HepG2 (cell line): ENCODE results near the gene POMGNT2. TPM values are rescaled to one million over a fixed set of nuclear protein-coding genes. Genes with fewer than 3 reads are reported as not detected.

ENCODE experiments used
- ATAC-seq: fragments of 200-7000 bp; cut with Tn5 transposase; 3 replicates; pipeline ENCODE4 v1.9.1; 2020; ENCODE audit warnings: mild to moderate bottlenecking, moderate library complexity
- BruUV-seq: library from RNA; stranded (reverse); fragments of 400-500 nt; replicated peaks from 2 replicates; lab custom pipeline; 2021; lab: Mats Ljungman, UMichigan
- CTCF ChIA-PET: fragments of 300-600 bp; formaldehyde crosslinking; extraction: SDS; loops from one replicate; lab custom pipeline; 2021; ENCODE audit warnings: low total read pairs, inconsistent platforms, low intra/inter-chr PET ratio; lab: Yijun Ruan, JAX
- POLR2A ChIA-PET: fragments of 350-600 bp; sonication (Branson Sonifier 250); formaldehyde crosslinking; loops from one replicate; lab custom pipeline; 2020; ENCODE audit warnings: antibody characterized with exemption, inconsistent platforms; lab: Yijun Ruan, JAX
- DNase-seq: peaks from one replicate; pipeline ENCODE4 v3.0.0-alpha.2; 2015; ENCODE audit warnings: low spot score
- FAIRE-seq: peaks from 3 replicates; lab custom pipeline; 2011; peaks lifted over from hg19 to GRCh38; lab: Jason Lieb, UNC
- H2AFZ ChIP-seq: one replicate; pipeline ENCODE4 v1.6.1; 2011; ENCODE audit warnings: low read length, inconsistent platforms
- H3K27ac ChIP-seq: fragments of 300-600 bp; 3 replicates; pipeline ENCODE4 v1.8.0; 2011; ENCODE audit warnings: mixed run types, mild to moderate bottlenecking, mixed read lengths, low read length, inconsistent platforms; ENCODE audit not compliant: insufficient read depth; ENCODE audit errors: extremely low read length
- H3K27me3 ChIP-seq, 2 experiments: fragments of 200-600 bp in 1 of 2; 2 replicates in 1 of 2; 3 replicates in 1 of 2; pipeline versions ENCODE4 v1.6.0 to v1.8.0; 2011; ENCODE audit warnings: low read length in 2 of 2, mild to moderate bottlenecking in 2 of 2, moderate library complexity in 2 of 2, inconsistent platforms in 1 of 2; ENCODE audit not compliant: insufficient read depth in 2 of 2, control insufficient read depth in 1 of 2
- H3K36me3 ChIP-seq, 2 experiments: fragments of 200-600 bp in 1 of 2; replicated peaks in 1 of 2; 2 replicates in 1 of 2; 3 replicates in 1 of 2; pipeline versions ENCODE4 v1.5.1 to v1.8.0; 2011; ENCODE audit warnings: low read length in 2 of 2, inconsistent platforms in 1 of 2; ENCODE audit not compliant: insufficient read depth in 2 of 2, control insufficient read depth in 1 of 2
- H3K4me1 ChIP-seq: 2 replicates; pipeline ENCODE4 v1.5.1; 2012; ENCODE audit warnings: low read length, inconsistent platforms; ENCODE audit not compliant: insufficient read depth
- H3K4me2 ChIP-seq: 2 replicates; pipeline ENCODE4 v1.6.0; 2011; ENCODE audit warnings: low read depth, low read length, inconsistent platforms
- H3K4me3 ChIP-seq, 3 experiments: fragments of 200-600 bp in 1 of 3; sonication (generic), shearing (Covaris generic) in 1 of 3; replicated peaks in 1 of 3; 2 replicates each; pipeline ENCODE4 v1.5.1; 2011 to 2016; ENCODE audit warnings: low read length in 3 of 3, inconsistent platforms in 2 of 3, low read depth in 2 of 3, mild to moderate bottlenecking in 2 of 3, control low read depth in 1 of 3, mixed read lengths in 1 of 3; ENCODE audit not compliant: insufficient read depth in 1 of 3
- H3K79me2 ChIP-seq: one replicate; pipeline ENCODE4 v1.6.1; 2011; ENCODE audit warnings: low read length, inconsistent platforms; ENCODE audit not compliant: insufficient read depth
- H3K9ac ChIP-seq: 2 replicates; pipeline ENCODE4 v1.6.0; 2011; ENCODE audit warnings: mild to moderate bottlenecking, low read depth, low read length, inconsistent platforms; ENCODE audit not compliant: insufficient read depth
- H3K9me3 ChIP-seq: 2 replicates; pipeline ENCODE4 v1.5.1; 2012; ENCODE audit warnings: mild to moderate bottlenecking, low read length
- H4K20me1 ChIP-seq: 2 replicates; pipeline ENCODE4 v1.6.0; 2011; ENCODE audit warnings: inconsistent platforms, mild to moderate bottlenecking, low read length, moderate library complexity; ENCODE audit not compliant: insufficient read depth
- DRAP1 ChIP-seq: IDR thresholded peaks from 2 replicates; pipeline ENCODE4 v1.6.1; 2016; ENCODE audit warnings: missing genetic modification reagents, missing compliant biosample characterization
- EHMT2 ChIP-seq: fragments of 200-600 bp; sonication (generic); IDR thresholded peaks from 2 replicates; pipeline ENCODE4 v1.7.0; 2017; ENCODE audit warnings: antibody characterized with exemption, low read depth, low read length, borderline replicate concordance
- HDAC1 ChIP-seq: sonication (generic); formaldehyde crosslinking; IDR thresholded peaks from 2 replicates; pipeline ENCODE4 v1.5.1; 2020; ENCODE audit warnings: mild to moderate bottlenecking, missing genetic modification reagents
- MBNL3 ChIP-seq: fragments of 250-450 bp; sonication (Bioruptor Pico); conservative IDR thresholded peaks from 2 replicates; pipeline ENCODE4 v1.8.0; 2022; ENCODE audit warnings: mild to moderate bottlenecking, inconsistent platforms
- TFAP4 ChIP-seq: sonication (generic); IDR thresholded peaks from 2 replicates; pipeline ENCODE4 v1.6.1; 2016; ENCODE audit warnings: low read depth, borderline replicate concordance
- ZUFSP ChIP-seq: sonication (generic); formaldehyde crosslinking; IDR thresholded peaks from 2 replicates; pipeline ENCODE4 v1.9.0; 2021; ENCODE audit warnings: missing genetic modification reagents, mild to moderate bottlenecking, borderline replicate concordance
- WGBS: methylation state at CpG from one replicate; pipeline ENCODE4 v1.1.6; 2017; ENCODE audit warnings: low lambda C conversion rate; 5-methylcytosine and 5-hydroxymethylcytosine counted together
- in situ Hi-C: cut with HindIII; loops from 2 replicates; pipeline ENCODE4 v1.10.0; 2017; ENCODE audit warnings: low pct_unique_long_range_greater_than_20kb; ENCODE audit not compliant: extremely low pct_ligation_motif_present
- intact Hi-C: fragments of 100-400 bp; cut with micrococcal nuclease; formaldehyde crosslinking; loops from one replicate; pipeline ENCODE4 v1.10.0; 2022; ENCODE audit not compliant: unreplicated experiment
- polyA plus RNA-seq, 8 experiments: library from polyadenylated mRNA; depleted of rRNA in 3 of 8; stranded (reverse) in 7 of 8; unstranded in 1 of 8; fragments of >200 nt; fragmentation: Illumina TruSeq in 4 of 8; extraction: Trizol in 4 of 8; gene quantifications; 2 replicates each; pipeline versions ENCODE4 v1.2.1 to v1.2.3, GENCODE V29; 2011 to 2016; ENCODE audit warnings: low read depth in 4 of 8, missing spikeins in 1 of 8, mixed read lengths in 1 of 8; ENCODE audit not compliant: insufficient read depth in 1 of 8
- total RNA-seq, 5 experiments: library from RNA; depleted of rRNA; stranded (reverse); fragments of >200 nt; fragmentation: Illumina TruSeq; extraction: Trizol; gene quantifications; 2 replicates each; pipeline ENCODE4 v1.2.3, GENCODE V29; 2016; ENCODE audit warnings: low read depth in 1 of 5

Gene POMGNT2
- total and polyA plus RNA-seq, 2 of the 13 experiments (the other 11 are each of a cell fraction or from before 2014, with no cell fraction given): 10.5 to 12.4 TPM

- ATAC-seq: no peak
- POLR2A ChIA-PET: no interaction called here
Measured at GRCh38 chr3:43043071-43043766, 62.7 kb downstream of the POMGNT2 start.

More at GRCh38 chr3:43043071-43043766, 62.7 kb downstream of the POMGNT2 start:
- no TSS peak for BruUV-seq
- Histone ChIP-seq H3K79me2 (no peaks in the 10 kb centered on the region), H3K4me3 (no peak overlapping the region), H3K9ac (no peak overlapping the region), H3K4me1 (no peaks in the 10 kb centered on the region), H2AFZ (no peak overlapping the region), H3K4me2 (no peak overlapping the region), H3K9me3 (no peaks in the 10 kb centered on the region), H3K27ac (no peak overlapping the region), H3K27me3 (no peaks in the 10 kb centered on the region), H3K36me3 (no peaks in the 10 kb centered on the region), H4K20me1 (no peaks in the 10 kb centered on the region)
- CTCF ChIA-PET: no interaction called here
- FAIRE-seq (no peak), DNase-seq (no peak)
- intact Hi-C loops (no loop called here), in situ Hi-C loops (no loop called here)
- WGBS: 0% methylated on average over 2 of the region's 3 CpGs
- TF ChIP-seq DRAP1 (CRISPR knock-in tag) (no peak), MBNL3 (CRISPR knock-in tag) (no peak), EHMT2 (no peak), ZUFSP (CRISPR knock-in tag) (no peak), TFAP4 (no peak), HDAC1 (no peak)
